Smooth muscle cell (in vitro differentiated cells): Measurements from ENCODE around the gene LRRC27. TPM values are rescaled to one million over a fixed set of nuclear protein-coding genes. Genes with fewer than 3 reads are reported as not detected.

Experiments
- DNase-seq: peaks from one replicate; lab custom pipeline; 2025; ENCODE audit not compliant: unreplicated experiment; lab: John Stamatoyannopoulos, UW
- H2AFZ ChIP-seq: fragments of 200-600 bp; sonication (generic); 2 replicates; pipeline ENCODE4 v1.6.0; 2016; ENCODE audit warnings: antibody characterized with exemption, low read depth, mild to moderate bottlenecking
- H3F3A ChIP-seq: fragments of 200-600 bp; sonication (generic); 2 replicates; pipeline ENCODE4 v1.6.0; 2017; ENCODE audit warnings: antibody characterized with exemption, low read depth
- H3K27ac ChIP-seq: fragments of 200-600 bp; sonication (generic); 2 replicates; pipeline ENCODE4 v1.5.1; 2016; ENCODE audit warnings: low read depth, mild to moderate bottlenecking
- H3K27me3 ChIP-seq: fragments of 200-600 bp; sonication (generic); 2 replicates; pipeline ENCODE4 v1.6.1; 2016; ENCODE audit warnings: low read depth, mild to moderate bottlenecking
- H3K36me3 ChIP-seq: fragments of 200-600 bp; sonication (generic); 2 replicates; pipeline ENCODE4 v1.5.1; 2016; ENCODE audit warnings: low read depth
- H3K4me1 ChIP-seq: fragments of 200-600 bp; sonication (generic); 2 replicates; pipeline ENCODE4 v1.5.1; 2016; ENCODE audit warnings: low read depth
- H3K4me2 ChIP-seq: fragments of 200-600 bp; sonication (generic); 2 replicates; pipeline ENCODE4 v1.6.0; 2016; ENCODE audit warnings: mild to moderate bottlenecking
- H3K4me3 ChIP-seq: fragments of 200-600 bp; sonication (generic); 2 replicates; pipeline ENCODE4 v1.5.1; 2016; ENCODE audit warnings: mild to moderate bottlenecking
- H3K79me2 ChIP-seq: fragments of 200-600 bp; sonication (generic); 2 replicates; pipeline ENCODE4 v1.6.0; 2016; ENCODE audit warnings: low read depth, mild to moderate bottlenecking
- H3K9ac ChIP-seq: fragments of 200-600 bp; sonication (generic); 2 replicates; pipeline ENCODE4 v1.6.0; 2016; ENCODE audit warnings: low read depth
- H3K9me3 ChIP-seq: fragments of 200-600 bp; sonication (generic); replicated peaks from 2 replicates; pipeline ENCODE4 v1.5.1; 2016; ENCODE audit warnings: low read depth
- H4K20me1 ChIP-seq: fragments of 200-600 bp; sonication (generic); 2 replicates; pipeline ENCODE4 v1.6.0; 2016; ENCODE audit warnings: low read depth
- CTCF ChIP-seq: fragments of 200-600 bp; sonication (generic); IDR thresholded peaks from 2 replicates; pipeline ENCODE4 v1.5.1; 2017; ENCODE audit warnings: borderline replicate concordance, mild to moderate bottlenecking, antibody characterized with exemption; ENCODE audit not compliant: insufficient read depth, poor library complexity, severe bottlenecking
- WGBS: methylation state at CpG from one replicate; pipeline ENCODE4 v1.1.7; 2016; ENCODE audit warnings: low lambda C conversion rate; 5-methylcytosine and 5-hydroxymethylcytosine counted together
- polyA plus RNA-seq: library from polyadenylated mRNA; unstranded; fragments of >200 nt; fragmentation: Nextera tagmentation; extraction: Ambion mirVana; gene quantifications from 2 replicates; pipeline ENCODE4 v1.2.1, GENCODE V29; 2016
- total RNA-seq: library from RNA; depleted of rRNA; stranded (reverse); fragments of >200 nt; gene quantifications from 2 replicates; pipeline ENCODE4 v1.2.3, GENCODE V29; 2014

Gene LRRC27
- total and polyA plus RNA-seq, 2 experiments from 2014 or later = 7.6 to 11.5 TPM

DNA sequence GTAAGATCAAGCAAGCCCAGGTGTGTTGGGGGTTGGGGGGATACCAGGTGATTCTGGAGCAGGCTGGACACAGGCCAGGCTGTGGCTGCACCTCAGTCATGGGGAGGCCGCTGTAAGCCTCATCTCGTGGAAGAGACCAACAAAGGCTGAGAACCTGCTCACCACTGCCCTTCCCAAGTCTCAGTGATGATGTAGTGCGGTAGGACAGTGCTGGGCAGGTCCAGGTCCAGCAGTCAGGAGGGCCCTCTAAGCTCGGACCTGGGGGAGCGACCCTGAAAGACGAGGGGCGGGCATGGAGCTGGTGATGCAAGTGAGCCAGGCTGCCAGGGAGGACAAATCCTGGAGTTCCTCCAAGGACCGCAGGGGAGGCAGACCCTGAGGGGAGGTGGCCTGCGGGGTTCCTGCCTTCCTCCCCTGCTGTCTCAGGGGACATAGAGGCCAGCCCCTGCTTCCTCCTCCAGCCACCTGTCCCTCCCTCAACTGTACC is 61.7 kb downstream of the LRRC27 start:
- no peak overlapping the region for H2AFZ ChIP-seq
- no peaks in the 10 kb centered on the region for H3K9me3 ChIP-seq
- TF ChIP-seq CTCF = no peak
- no peaks in the 10 kb centered on the region for H3K36me3 ChIP-seq
- peaks cover 14% of the 10 kb centered on the region for H3K4me1 ChIP-seq
- DNase-seq = no peak
- no peak overlapping the region for H3K27ac ChIP-seq
- peaks cover 7% of the 10 kb centered on the region for H4K20me1 ChIP-seq
- peaks cover 8% of the 10 kb centered on the region for H3F3A ChIP-seq
- 94% methylated on average over 9 of the region's 9 CpGs for WGBS
- H3K4me3 ChIP-seq = no peak overlapping the region
- H3K27me3 ChIP-seq = no peaks in the 10 kb centered on the region
- peaks cover 12% of the 10 kb centered on the region for H3K79me2 ChIP-seq
- no peak overlapping the region for H3K9ac ChIP-seq
- H3K4me2 ChIP-seq = no peak overlapping the region

DNA sequence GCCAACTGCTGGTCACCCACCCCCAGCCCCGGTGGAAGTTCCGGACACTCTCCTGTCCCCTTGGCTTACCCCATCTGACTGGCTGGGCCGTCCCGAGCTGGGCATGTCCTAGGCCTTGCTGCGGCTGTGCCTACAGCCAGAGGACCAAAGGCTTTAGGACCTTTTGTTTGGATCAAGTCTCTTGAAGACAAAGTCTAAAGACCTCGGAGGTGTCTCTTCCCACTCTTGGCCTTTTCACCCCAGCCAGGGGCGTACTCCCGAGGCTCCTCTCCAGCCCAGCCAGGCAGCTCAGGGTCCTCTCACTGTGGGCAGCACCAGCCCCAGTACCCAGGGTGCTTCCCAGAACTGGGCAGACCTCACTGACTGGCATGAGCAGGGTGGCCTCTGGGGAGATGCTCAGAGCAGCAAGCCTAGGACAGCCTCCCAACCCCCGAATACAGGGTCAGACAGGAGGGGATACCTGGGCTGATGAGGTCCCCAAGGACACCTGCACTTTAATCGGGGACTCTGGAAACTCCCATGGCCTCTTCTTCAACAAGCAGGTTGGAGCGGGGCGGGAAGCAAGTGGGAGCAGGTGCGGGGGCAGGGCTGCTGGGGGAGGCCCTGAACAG is 62.3 kb downstream of the LRRC27 start:
- H2AFZ ChIP-seq = no peak overlapping the region
- H3K27me3 ChIP-seq = no peaks in the 10 kb centered on the region
- H3K9me3 ChIP-seq = no peaks in the 10 kb centered on the region
- H4K20me1 ChIP-seq = peaks cover 12% of the 10 kb centered on the region
- 96% methylated on average over 13 of the region's 13 CpGs for WGBS
- no peak for DNase-seq
- H3K4me3 ChIP-seq = no peak overlapping the region
- no peak overlapping the region for H3K27ac ChIP-seq
- H3K4me1 ChIP-seq = peaks cover 14% of the 10 kb centered on the region
- H3F3A ChIP-seq = peaks cover 8% of the 10 kb centered on the region
- H3K9ac ChIP-seq = no peak overlapping the region
- H3K79me2 ChIP-seq = peaks cover 17% of the 10 kb centered on the region
- no peak for TF ChIP-seq CTCF
- no peak overlapping the region for H3K4me2 ChIP-seq
- H3K36me3 ChIP-seq = no peaks in the 10 kb centered on the region

GRCh38 chr10:132394936-132395703 is 63.1 kb downstream of the LRRC27 start:
- H3K79me2 ChIP-seq = peaks cover 26% of the 10 kb centered on the region
- H3K4me2 ChIP-seq = peak overlapping the region; percentile 98
- 93% methylated on average over 10 of the region's 12 CpGs for WGBS
- H4K20me1 ChIP-seq = peaks cover 20% of the 10 kb centered on the region
- no peak overlapping the region for H2AFZ ChIP-seq
- DNase-seq = no peak
- peaks cover 8% of the 10 kb centered on the region for H3F3A ChIP-seq
- peaks cover 14% of the 10 kb centered on the region for H3K4me1 ChIP-seq
- H3K27me3 ChIP-seq = no peaks in the 10 kb centered on the region
- no peak overlapping the region for H3K9ac ChIP-seq
- H3K9me3 ChIP-seq = no peaks in the 10 kb centered on the region
- no peaks in the 10 kb centered on the region for H3K36me3 ChIP-seq
- H3K27ac ChIP-seq = peak overlapping the region; percentile 71
- no peak for TF ChIP-seq CTCF
- H3K4me3 ChIP-seq = no peak overlapping the region
